H54 (cell line): ENCODE measurements around the gene SLC47A1.
"Not testable (repeated sequence)": the region's sequence is repeated elsewhere in the genome, so short reads cannot be mapped to it uniquely, and the experiment has no call there.

Source experiments
- DNase-seq: peaks from one replicate; pipeline ENCODE4 v3.0.0; 2011; ENCODE audit warnings: low spot score, mixed read lengths; ENCODE audit not compliant: insufficient read length
- FAIRE-seq: peaks from 3 replicates; lab custom pipeline; 2011; peaks lifted over from hg19 to GRCh38; lab: Jason Lieb, UNC
- POLR2A ChIP-seq: IDR thresholded peaks from 2 replicates; pipeline ENCODE4 v1.6.1; 2011; ENCODE audit warnings: low read depth, mild to moderate bottlenecking, low read length

The SLC47A1 gene, protein sequence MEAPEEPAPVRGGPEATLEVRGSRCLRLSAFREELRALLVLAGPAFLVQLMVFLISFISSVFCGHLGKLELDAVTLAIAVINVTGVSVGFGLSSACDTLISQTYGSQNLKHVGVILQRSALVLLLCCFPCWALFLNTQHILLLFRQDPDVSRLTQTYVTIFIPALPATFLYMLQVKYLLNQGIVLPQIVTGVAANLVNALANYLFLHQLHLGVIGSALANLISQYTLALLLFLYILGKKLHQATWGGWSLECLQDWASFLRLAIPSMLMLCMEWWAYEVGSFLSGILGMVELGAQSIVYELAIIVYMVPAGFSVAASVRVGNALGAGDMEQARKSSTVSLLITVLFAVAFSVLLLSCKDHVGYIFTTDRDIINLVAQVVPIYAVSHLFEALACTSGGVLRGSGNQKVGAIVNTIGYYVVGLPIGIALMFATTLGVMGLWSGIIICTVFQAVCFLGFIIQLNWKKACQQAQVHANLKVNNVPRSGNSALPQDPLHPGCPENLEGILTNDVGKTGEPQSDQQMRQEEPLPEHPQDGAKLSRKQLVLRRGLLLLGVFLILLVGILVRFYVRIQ

DNA sequence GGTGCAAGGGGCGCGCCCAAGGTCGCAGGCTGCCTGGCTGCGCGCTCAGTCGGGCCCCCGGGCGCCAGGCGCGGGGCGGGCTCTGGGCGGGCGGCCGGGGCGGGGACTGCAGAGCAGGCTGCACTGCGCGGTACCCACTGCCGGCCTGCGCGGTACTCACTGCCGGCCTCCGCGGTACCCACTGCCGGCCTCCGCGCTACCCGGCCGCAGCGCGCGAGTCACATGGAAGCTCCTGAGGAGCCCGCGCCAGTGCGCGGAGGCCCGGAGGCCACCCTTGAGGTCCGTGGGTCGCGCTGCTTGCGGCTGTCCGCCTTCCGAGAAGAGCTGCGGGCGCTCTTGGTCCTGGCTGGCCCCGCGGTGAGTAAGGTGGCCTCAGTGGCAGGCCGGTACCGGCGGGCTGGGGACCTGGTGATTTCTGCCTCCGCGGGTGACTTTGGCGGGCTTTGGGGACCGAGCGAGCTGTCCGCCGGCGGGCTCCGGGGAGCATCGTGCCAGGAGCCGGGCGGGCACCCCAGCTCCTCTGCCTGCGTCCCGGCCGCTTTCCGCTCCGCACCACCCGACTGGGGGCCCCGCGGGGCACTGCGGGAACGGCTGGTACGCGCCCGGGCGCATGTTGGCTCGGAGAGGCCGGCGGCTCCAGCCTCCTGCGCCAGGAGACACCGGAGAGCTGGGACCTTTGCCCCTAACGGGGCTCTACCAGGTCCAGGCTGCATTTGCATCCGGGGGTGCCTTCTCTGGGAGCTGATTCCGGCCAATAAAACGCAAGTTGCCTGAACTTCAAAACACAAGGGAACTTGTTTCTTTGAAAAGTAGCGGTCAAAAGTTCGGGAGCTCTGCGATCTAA is at the start of gene SLC47A1:
Gene SLC47A1, plus strand, starts transcription at position 137 of the 844 bp plus-strand sequence. Its CDS starts 86 bp downstream, at position 223.
- DNase-seq (no peak), FAIRE-seq (no peak)
- no peak for TF ChIP-seq POLR2A

DNA sequence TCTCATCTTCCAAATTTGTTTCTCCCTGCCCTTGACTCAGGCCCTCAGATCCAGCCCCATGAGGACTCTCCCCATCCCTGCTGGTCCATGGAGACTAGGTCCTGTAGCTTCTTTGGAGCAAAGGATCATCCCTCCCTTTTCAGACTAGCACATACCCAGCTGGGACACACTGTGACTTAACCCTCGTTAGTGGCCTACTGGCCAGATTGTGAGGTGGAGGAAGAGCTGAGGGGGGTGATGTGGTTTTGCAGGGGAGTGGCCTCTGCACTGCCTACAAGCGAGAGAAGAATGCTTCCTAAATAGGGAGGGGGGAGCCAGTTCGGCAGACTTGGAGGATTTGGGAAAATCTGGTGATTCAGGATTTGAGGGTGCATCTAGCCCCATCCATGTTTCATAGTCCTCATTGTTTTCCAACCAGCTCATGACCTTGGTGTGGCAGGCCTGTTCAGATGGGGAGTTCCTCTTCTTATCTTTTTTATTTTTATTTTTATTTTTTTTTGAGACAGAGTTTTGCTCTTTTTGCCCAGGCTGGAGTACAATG is 47.8 kb upstream of the SLC47A1 start:
- DNase-seq (no peak), FAIRE-seq (no peak)
- TF ChIP-seq POLR2A, result no peak

DNA sequence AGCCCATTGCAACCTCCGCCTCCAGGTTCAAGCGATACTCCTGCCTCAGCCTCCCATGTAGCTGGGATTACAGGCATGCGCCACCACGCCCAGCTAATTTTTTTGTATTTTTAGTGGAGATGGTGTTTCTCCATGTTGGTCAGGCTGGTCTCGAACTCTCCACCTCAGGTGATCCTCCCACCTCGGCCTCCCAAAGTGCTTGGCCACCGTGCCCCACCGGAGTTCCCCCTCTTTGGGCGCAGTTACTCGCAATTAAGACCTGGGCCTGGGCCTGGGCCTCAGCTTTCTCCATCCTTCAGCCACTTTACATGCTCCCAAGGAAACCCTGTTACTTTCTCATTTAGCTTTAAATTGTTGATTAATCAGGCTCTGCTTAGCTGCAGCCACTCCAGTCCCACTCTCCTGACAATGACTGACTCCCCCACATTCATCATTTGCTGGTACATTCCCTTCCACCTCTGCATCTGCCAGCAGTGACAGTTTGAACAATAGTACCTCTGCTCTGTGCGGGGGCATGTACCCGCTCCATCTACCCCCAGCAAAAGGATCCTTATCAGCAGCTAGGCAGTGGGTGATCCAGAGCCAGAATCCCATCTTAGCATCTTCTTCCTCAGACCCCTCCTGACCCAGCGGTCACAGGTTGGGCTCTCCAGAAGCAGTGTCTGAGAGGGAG is 47.2 kb upstream of the SLC47A1 start:
- DNase-seq, result no peak
- TF ChIP-seq POLR2A, result no peak
- no peak for FAIRE-seq

DNA sequence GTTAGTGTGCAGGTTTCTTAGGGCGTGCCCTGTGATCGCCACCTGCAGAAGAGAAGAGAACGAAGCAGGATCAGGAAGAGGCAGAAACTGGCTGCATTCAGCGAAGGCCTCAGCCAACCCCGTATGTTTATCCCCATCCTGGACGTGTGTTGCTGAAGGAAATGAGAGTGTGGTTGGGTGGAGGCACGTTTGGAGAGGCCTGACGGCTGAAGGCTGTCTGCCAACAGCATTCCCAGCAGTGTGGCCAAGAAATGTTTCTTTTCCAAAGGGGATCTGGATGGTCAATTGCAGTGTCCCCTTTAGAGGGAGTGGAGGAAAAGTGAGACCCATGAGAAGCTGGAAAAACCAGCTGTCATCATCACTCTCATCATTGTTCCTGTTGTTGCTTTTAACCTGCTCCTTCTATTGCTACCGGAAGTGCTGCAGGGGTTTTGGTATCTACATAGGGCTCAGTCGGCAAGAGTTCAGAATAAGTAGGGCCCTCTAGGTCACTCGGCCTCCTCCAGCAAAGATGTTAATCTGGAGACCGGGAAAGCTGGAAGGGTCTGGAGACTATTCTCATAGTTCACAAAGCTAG is 46.5 kb upstream of the SLC47A1 start:
- DNase-seq (no peak), FAIRE-seq (no peak)
- TF ChIP-seq POLR2A, result no peak

DNA sequence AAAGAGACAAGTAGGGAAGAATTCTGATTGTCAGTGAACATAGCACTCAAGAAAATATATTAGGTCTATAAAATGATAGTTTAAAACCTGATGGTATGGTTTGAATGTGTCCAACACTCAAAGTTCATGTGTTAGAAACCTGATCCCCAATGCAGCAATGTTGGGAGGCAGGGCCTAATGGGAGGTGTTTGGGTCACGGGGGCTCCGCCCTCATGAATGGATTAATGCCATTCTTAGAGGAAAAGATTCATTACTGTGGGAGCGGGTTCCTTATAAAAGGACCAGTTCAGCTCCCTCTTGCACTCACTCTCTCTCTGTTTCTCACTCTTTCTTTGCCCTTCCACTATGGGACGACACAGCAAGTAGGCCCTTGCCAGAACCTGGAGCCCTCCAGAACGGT is 41.5 kb upstream of the SLC47A1 start:
- no peak for FAIRE-seq
- no peak for DNase-seq

DNA sequence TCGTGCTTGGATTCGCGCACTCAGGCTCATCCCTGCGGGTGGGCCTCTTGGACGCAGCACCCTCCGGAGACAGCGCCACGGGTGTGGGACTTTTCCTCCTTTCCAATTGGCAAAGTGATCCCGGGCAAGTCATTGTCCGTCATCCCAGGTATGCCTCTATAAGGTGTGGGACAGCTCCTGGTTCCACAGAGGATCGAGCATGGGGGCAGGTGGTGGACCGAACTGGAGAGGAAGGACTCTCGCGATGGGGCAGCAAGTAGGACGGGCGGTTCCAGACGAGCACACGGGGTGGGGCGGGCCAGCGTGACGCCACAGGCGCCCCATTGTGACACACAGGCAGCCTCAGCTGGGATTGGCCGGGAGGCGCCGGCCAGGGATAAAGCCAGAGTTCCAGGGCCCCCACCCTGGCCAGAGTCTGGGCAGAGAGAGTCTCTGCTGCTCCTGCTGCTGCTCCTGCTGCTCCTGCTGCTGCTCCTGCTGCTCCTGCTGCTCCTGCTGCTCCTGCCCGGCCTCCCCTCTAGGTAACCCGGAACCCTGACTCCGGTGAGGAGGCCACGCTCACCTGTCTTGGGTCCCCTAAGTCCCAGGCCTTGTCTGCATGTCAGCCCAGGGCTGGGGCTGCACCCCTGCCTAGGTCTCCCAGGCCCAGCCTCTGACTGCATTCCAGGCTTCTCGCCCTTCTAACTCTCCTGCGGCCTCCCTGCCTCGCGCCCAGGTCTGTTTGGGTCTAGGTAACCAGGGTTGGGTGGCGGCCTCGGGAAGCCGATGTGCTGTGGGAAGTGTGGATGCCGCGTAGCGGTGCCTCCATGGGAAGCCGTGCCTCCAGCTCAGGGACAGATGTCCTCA is 38.5 kb upstream of the SLC47A1 start:
- DNase-seq (no peak), FAIRE-seq (no peak)
- no peak for TF ChIP-seq POLR2A

More for the DNA sequence above, 41.5 kb upstream of the SLC47A1 start:
- no peak for TF ChIP-seq POLR2A

DNA sequence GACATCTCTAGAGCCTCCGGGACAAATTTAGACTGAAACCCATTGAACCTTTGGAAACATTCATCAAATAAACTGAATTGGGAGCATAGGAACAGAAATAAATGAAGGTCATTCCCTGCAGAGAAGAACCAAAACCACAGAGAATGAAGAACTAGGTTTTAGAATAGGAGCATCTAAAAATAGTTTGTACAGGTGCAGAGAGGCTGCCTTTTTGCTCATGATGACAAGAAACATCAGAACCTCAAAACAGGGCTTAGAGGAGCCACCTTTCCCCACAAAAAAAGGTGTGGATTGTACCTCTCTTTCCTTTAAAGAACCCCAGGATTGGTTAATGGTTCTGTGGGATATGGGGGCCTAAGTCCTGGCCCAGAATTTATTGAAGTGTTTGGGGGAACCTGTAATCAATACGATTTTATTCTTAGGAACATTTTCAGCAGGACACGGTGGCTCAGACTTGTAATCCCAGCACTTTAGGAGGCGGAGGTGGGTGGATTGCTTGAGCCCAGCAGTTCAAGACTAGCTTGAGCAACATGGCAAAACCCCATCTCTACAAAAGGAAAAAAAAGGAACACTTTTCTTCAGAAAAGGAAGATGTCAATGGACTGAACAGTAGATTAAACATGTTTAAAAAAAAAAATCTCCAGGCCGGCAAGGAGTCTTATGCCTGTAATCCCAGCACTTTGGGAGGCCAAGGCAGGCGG is 37.7 kb upstream of the SLC47A1 start:
- DNase-seq (no peak), FAIRE-seq (no peak)
- no peak for TF ChIP-seq POLR2A

DNA sequence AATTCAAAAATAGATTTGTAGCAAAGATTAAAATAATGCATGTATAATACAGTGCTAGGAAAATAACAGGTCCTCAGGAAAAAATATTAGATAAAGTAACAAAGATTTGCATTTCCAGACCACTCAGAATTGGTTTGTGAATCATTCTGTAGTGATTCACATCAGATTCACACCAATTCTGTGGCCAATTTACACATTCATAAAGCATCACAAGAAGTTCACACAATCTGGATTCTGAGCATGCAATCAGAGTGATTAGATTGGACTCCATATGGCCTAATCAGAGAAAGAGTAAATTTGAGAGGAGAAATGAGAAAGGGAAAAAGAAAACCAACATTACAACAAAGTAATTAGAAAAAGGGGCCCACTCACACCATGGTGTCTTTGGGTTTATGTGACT is 36.0 kb upstream of the SLC47A1 start:
- no peak for TF ChIP-seq POLR2A

DNA sequence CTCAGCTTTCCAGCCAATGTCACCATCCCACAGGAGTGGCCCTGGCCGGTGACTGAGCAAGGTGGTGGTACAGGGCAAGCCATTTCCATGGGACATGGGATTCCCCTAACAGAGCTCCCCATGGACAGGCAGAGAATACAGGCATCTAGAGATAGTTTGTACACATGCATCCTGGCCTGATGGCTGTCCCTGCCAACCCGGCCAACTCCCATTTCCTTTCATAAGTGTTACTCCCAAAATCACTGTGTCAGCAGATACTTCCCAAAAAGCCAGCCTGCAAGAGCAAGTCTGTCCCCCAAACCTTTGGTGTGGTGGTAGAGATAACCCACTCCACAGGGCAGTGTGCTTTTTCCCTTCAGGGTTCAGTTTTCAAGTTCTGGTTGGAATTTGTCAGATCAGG is 32.4 kb upstream of the SLC47A1 start:
- no peak for FAIRE-seq
- TF ChIP-seq POLR2A, result no peak
- DNase-seq, result no peak

More for the DNA sequence above, 36.0 kb upstream of the SLC47A1 start:
- DNase-seq (no peak), FAIRE-seq (no peak)

DNA sequence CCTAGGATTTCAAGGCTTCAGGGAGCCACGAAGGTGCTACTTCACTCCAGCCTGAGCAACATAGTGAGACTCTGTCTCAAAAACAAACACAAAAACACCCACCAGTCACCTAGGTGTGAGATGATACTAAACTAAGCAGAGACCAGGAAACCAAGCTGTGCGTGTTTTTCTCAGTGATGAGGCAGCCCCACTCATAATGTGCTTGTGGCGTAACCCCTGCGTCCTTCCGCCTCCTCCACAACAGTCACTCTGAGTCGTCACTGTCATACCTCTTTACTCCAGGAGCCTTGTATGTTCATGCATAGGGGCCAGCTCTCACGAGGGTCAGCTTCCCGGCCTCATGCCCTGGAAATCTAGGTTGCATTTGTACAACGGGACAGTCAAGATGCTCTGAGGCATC is 31.1 kb upstream of the SLC47A1 start:
- FAIRE-seq (no peak), DNase-seq (no peak)
- no peak for TF ChIP-seq POLR2A

DNA sequence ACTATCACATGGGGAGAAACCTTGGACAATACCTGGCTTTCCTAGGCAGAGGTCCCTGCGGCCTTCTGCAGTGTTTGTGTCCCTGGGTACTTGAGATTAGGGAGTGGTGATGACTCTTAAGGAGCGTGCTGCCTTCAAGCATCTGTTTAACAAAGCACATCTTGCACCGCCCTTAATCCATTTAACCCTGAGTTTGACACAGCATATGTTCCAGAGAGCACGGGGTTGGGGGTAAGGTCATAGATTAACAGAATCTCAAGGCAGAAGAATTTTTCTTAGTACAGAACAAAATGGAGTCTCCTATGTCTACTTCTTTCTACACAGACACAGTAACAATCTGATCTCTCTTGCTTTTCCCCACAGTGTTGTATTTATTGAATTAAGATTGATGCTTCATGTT is 28.1 kb upstream of the SLC47A1 start:
- not testable (repeated sequence) for FAIRE-seq, DNase-seq
